HepG2 (cell line): ENCODE measurements around the gene F2RL3. TPM values are rescaled to one million over a fixed set of nuclear protein-coding genes. Genes with fewer than 3 reads are reported as not detected.

ENCODE experiments used
- ATAC-seq: fragments of 200-7000 bp; cut with Tn5 transposase; 3 replicates; pipeline ENCODE4 v1.9.1; 2020; ENCODE audit warnings: mild to moderate bottlenecking, moderate library complexity
- BruUV-seq: library from RNA; stranded (reverse); fragments of 400-500 nt; replicated peaks from 2 replicates; lab custom pipeline; 2021; lab: Mats Ljungman, UMichigan
- CTCF ChIA-PET: fragments of 300-600 bp; formaldehyde crosslinking; extraction: SDS; loops from one replicate; lab custom pipeline; 2021; ENCODE audit warnings: low total read pairs, inconsistent platforms, low intra/inter-chr PET ratio; lab: Yijun Ruan, JAX
- POLR2A ChIA-PET: fragments of 350-600 bp; sonication (Branson Sonifier 250); formaldehyde crosslinking; loops from one replicate; lab custom pipeline; 2020; ENCODE audit warnings: antibody characterized with exemption, inconsistent platforms; lab: Yijun Ruan, JAX
- DNase-seq: peaks from one replicate; pipeline ENCODE4 v3.0.0-alpha.2; 2015; ENCODE audit warnings: low spot score
- FAIRE-seq: peaks from 3 replicates; lab custom pipeline; 2011; peaks lifted over from hg19 to GRCh38; lab: Jason Lieb, UNC
- H2AFZ ChIP-seq: one replicate; pipeline ENCODE4 v1.6.1; 2011; ENCODE audit warnings: low read length, inconsistent platforms
- H3K27ac ChIP-seq: fragments of 300-600 bp; 3 replicates; pipeline ENCODE4 v1.8.0; 2011; ENCODE audit warnings: mixed run types, mild to moderate bottlenecking, mixed read lengths, low read length, inconsistent platforms; ENCODE audit not compliant: insufficient read depth; ENCODE audit errors: extremely low read length
- H3K27me3 ChIP-seq, 2 experiments: fragments of 200-600 bp in 1 of 2; 2 replicates in 1 of 2; 3 replicates in 1 of 2; pipeline versions ENCODE4 v1.6.0 to v1.8.0; 2011; ENCODE audit warnings: low read length in 2 of 2, mild to moderate bottlenecking in 2 of 2, moderate library complexity in 2 of 2, inconsistent platforms in 1 of 2; ENCODE audit not compliant: insufficient read depth in 2 of 2, control insufficient read depth in 1 of 2
- H3K36me3 ChIP-seq, 2 experiments: fragments of 200-600 bp in 1 of 2; replicated peaks in 1 of 2; 2 replicates in 1 of 2; 3 replicates in 1 of 2; pipeline versions ENCODE4 v1.5.1 to v1.8.0; 2011; ENCODE audit warnings: low read length in 2 of 2, inconsistent platforms in 1 of 2; ENCODE audit not compliant: insufficient read depth in 2 of 2, control insufficient read depth in 1 of 2
- H3K4me1 ChIP-seq: 2 replicates; pipeline ENCODE4 v1.5.1; 2012; ENCODE audit warnings: low read length, inconsistent platforms; ENCODE audit not compliant: insufficient read depth
- H3K4me2 ChIP-seq: 2 replicates; pipeline ENCODE4 v1.6.0; 2011; ENCODE audit warnings: low read depth, low read length, inconsistent platforms
- H3K4me3 ChIP-seq, 3 experiments: fragments of 200-600 bp in 1 of 3; sonication (generic), shearing (Covaris generic) in 1 of 3; replicated peaks in 1 of 3; 2 replicates each; pipeline ENCODE4 v1.5.1; 2011 to 2016; ENCODE audit warnings: low read length in 3 of 3, inconsistent platforms in 2 of 3, low read depth in 2 of 3, mild to moderate bottlenecking in 2 of 3, control low read depth in 1 of 3, mixed read lengths in 1 of 3; ENCODE audit not compliant: insufficient read depth in 1 of 3
- H3K79me2 ChIP-seq: one replicate; pipeline ENCODE4 v1.6.1; 2011; ENCODE audit warnings: low read length, inconsistent platforms; ENCODE audit not compliant: insufficient read depth
- H3K9ac ChIP-seq: 2 replicates; pipeline ENCODE4 v1.6.0; 2011; ENCODE audit warnings: mild to moderate bottlenecking, low read depth, low read length, inconsistent platforms; ENCODE audit not compliant: insufficient read depth
- H3K9me3 ChIP-seq: 2 replicates; pipeline ENCODE4 v1.5.1; 2012; ENCODE audit warnings: mild to moderate bottlenecking, low read length
- H4K20me1 ChIP-seq: 2 replicates; pipeline ENCODE4 v1.6.0; 2011; ENCODE audit warnings: inconsistent platforms, mild to moderate bottlenecking, low read length, moderate library complexity; ENCODE audit not compliant: insufficient read depth
- CBX2 ChIP-seq, 2 experiments: fragments of 200-600 bp in 1 of 2; sonication (generic); formaldehyde crosslinking in 1 of 2; IDR thresholded peaks; 2 replicates each; pipeline versions ENCODE4 v1.7.0 to v1.8.1; 2018 to 2022; ENCODE audit warnings: low read depth in 2 of 2, low read length in 1 of 2, mild to moderate bottlenecking in 1 of 2, missing genetic modification reagents in 1 of 2
- IRF2 ChIP-seq: IDR thresholded peaks from 2 replicates; pipeline ENCODE4 v1.6.1; 2018; ENCODE audit warnings: missing genetic modification reagents, missing compliant biosample characterization
- NCOA2 ChIP-seq: sonication (generic); formaldehyde crosslinking; IDR thresholded peaks from 2 replicates; pipeline ENCODE4 v1.8.0; 2022; ENCODE audit warnings: inconsistent platforms
- PAF1 ChIP-seq: IDR thresholded peaks from 2 replicates; pipeline ENCODE4 v1.6.1; 2016; ENCODE audit warnings: missing genetic modification reagents, missing compliant biosample characterization
- PAX8 ChIP-seq: sonication (generic); formaldehyde crosslinking; IDR thresholded peaks from 2 replicates; pipeline ENCODE4 v1.8.0; 2022; ENCODE audit warnings: mild to moderate bottlenecking, missing genetic modification reagents, borderline replicate concordance
- RELA ChIP-seq: sonication (generic); formaldehyde crosslinking; IDR thresholded peaks from 2 replicates; pipeline ENCODE4 v1.4.0; 2020; ENCODE audit warnings: missing genetic modification reagents
- SUZ12 ChIP-seq: fragments of 150-350 bp; IDR thresholded peaks from 2 replicates; pipeline ENCODE4 v1.6.1; 2014; ENCODE audit warnings: low read depth, low read length
- TEAD3 ChIP-seq: optimal IDR thresholded peaks from 2 replicates; pipeline ENCODE3; 2016; ENCODE audit warnings: borderline replicate concordance
- ZKSCAN1 ChIP-seq: fragments of 150-350 bp; IDR thresholded peaks from 2 replicates; pipeline ENCODE4 v1.6.1; 2014; ENCODE audit warnings: low read length
- WGBS: methylation state at CpG from one replicate; pipeline ENCODE4 v1.1.6; 2017; ENCODE audit warnings: low lambda C conversion rate; 5-methylcytosine and 5-hydroxymethylcytosine counted together
- in situ Hi-C: cut with HindIII; loops from 2 replicates; pipeline ENCODE4 v1.10.0; 2017; ENCODE audit warnings: low pct_unique_long_range_greater_than_20kb; ENCODE audit not compliant: extremely low pct_ligation_motif_present
- intact Hi-C: fragments of 100-400 bp; cut with micrococcal nuclease; formaldehyde crosslinking; loops from one replicate; pipeline ENCODE4 v1.10.0; 2022; ENCODE audit not compliant: unreplicated experiment
- polyA plus RNA-seq, 8 experiments: library from polyadenylated mRNA; depleted of rRNA in 3 of 8; stranded (reverse) in 7 of 8; unstranded in 1 of 8; fragments of >200 nt; fragmentation: Illumina TruSeq in 4 of 8; extraction: Trizol in 4 of 8; gene quantifications; 2 replicates each; pipeline versions ENCODE4 v1.2.1 to v1.2.3, GENCODE V29; 2011 to 2016; ENCODE audit warnings: low read depth in 4 of 8, missing spikeins in 1 of 8, mixed read lengths in 1 of 8; ENCODE audit not compliant: insufficient read depth in 1 of 8
- total RNA-seq, 5 experiments: library from RNA; depleted of rRNA; stranded (reverse); fragments of >200 nt; fragmentation: Illumina TruSeq; extraction: Trizol; gene quantifications; 2 replicates each; pipeline ENCODE4 v1.2.3, GENCODE V29; 2016; ENCODE audit warnings: low read depth in 1 of 5
- TF ChIP-seq, protein P1 (sequence below): sonication (generic); formaldehyde crosslinking; IDR thresholded peaks from 2 replicates; pipeline ENCODE4 v1.9.0; 2021; ENCODE audit warnings: missing genetic modification reagents, mild to moderate bottlenecking, borderline replicate concordance
- TF ChIP-seq, protein P2 (sequence below): sonication (generic); formaldehyde crosslinking; IDR thresholded peaks from 2 replicates; pipeline ENCODE4 v1.4.0; 2020; ENCODE audit warnings: missing genetic modification reagents

F2RL3 gene
- total and polyA plus RNA-seq, 2 of the 13 experiments (the other 11 are each of a cell fraction or from before 2014, with no cell fraction given): not detected

DNA sequence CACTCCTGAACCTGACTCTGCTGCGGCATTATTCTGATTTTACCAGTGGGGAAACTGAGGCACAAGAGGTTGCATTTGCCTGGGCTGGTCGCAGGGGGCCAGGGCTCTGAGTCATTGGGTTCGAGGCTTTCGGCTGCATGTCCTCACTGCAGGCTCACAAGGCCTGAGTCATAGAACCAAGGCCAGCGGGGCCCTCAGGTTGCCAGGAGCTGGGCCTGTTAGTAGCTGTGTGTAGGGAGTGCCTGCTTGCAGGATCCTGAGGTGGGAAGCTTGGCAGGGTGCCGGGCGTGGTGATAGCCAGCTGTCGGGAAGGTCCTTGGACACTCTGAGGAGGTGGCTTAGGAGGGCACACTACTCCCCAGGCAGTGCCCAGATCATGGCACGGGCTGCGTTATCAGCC, 21.6 kb upstream of the F2RL3 start:
- POLR2A ChIA-PET: no interaction called here
- Histone ChIP-seq H3K36me3 (peaks cover 27 to 70% of the 10 kb centered on the region in 2 experiments; a peak in 4 of 5 replicates), H2AFZ (no peak overlapping the region), H3K9me3 (no peaks in the 10 kb centered on the region), H3K4me2 (no peak overlapping the region), H3K9ac (no peak overlapping the region), H3K4me3 (no peak overlapping the region), H4K20me1 (no peaks in the 10 kb centered on the region), H3K27me3 (no peaks in the 10 kb centered on the region), H3K79me2 (no peaks in the 10 kb centered on the region), H3K4me1 (no peaks in the 10 kb centered on the region), H3K27ac (no peak overlapping the region)
- no peak for DNase-seq
- no peak for FAIRE-seq
- 100% methylated on average over 2 of the region's 10 CpGs for WGBS
- no peak for ATAC-seq
- CTCF ChIA-PET: no interaction called here
- intact Hi-C loops (no loop called here), in situ Hi-C loops (no loop called here)
- TF ChIP-seq, protein P1, sequence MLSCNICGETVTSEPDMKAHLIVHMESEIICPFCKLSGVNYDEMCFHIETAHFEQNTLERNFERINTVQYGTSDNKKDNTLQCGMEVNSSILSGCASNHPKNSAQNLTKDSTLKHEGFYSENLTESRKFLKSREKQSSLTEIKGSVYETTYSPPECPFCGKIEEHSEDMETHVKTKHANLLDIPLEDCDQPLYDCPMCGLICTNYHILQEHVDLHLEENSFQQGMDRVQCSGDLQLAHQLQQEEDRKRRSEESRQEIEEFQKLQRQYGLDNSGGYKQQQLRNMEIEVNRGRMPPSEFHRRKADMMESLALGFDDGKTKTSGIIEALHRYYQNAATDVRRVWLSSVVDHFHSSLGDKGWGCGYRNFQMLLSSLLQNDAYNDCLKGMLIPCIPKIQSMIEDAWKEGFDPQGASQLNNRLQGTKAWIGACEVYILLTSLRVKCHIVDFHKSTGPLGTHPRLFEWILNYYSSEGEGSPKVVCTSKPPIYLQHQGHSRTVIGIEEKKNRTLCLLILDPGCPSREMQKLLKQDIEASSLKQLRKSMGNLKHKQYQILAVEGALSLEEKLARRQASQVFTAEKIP (CRISPR knock-in tag): no peak
- no peak for TF ChIP-seq IRF2 (CRISPR knock-in tag)
- no peak for TF ChIP-seq RELA
- no peak for TF ChIP-seq SUZ12
- no peak for TF ChIP-seq CBX2 (IDR thresholded peaks at IDR 0.05; ENCODE audit: low read depth, low read length)
- no peak for TF ChIP-seq CBX2 (CRISPR knock-in tag; IDR thresholded peaks at IDR 0.05; ENCODE audit: low read depth)
- no peak for TF ChIP-seq ZKSCAN1
- TF ChIP-seq, protein P2, sequence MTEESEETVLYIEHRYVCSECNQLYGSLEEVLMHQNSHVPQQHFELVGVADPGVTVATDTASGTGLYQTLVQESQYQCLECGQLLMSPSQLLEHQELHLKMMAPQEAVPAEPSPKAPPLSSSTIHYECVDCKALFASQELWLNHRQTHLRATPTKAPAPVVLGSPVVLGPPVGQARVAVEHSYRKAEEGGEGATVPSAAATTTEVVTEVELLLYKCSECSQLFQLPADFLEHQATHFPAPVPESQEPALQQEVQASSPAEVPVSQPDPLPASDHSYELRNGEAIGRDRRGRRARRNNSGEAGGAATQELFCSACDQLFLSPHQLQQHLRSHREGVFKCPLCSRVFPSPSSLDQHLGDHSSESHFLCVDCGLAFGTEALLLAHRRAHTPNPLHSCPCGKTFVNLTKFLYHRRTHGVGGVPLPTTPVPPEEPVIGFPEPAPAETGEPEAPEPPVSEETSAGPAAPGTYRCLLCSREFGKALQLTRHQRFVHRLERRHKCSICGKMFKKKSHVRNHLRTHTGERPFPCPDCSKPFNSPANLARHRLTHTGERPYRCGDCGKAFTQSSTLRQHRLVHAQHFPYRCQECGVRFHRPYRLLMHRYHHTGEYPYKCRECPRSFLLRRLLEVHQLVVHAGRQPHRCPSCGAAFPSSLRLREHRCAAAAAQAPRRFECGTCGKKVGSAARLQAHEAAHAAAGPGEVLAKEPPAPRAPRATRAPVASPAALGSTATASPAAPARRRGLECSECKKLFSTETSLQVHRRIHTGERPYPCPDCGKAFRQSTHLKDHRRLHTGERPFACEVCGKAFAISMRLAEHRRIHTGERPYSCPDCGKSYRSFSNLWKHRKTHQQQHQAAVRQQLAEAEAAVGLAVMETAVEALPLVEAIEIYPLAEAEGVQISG (CRISPR knock-in tag): no peak
- TF ChIP-seq PAF1 (CRISPR knock-in tag): no peak
- TF ChIP-seq TEAD3 (CRISPR knock-in tag): no peak
- TF ChIP-seq PAX8 (CRISPR knock-in tag): no peak
- no peak for TF ChIP-seq NCOA2 (CRISPR knock-in tag)
- no TSS peak for BruUV-seq
